B cell (primary cell): Measurements from ENCODE around the gene TKTL1. TPM values are rescaled to one million over a fixed set of nuclear protein-coding genes. Genes with fewer than 3 reads are reported as not detected.

Experiments
- ATAC-seq: fragments of 200-7000 bp; cut with Tn5 transposase; one replicate; pipeline ENCODE4 v1.10.0; 2021; ENCODE audit warnings: low read depth, mild to moderate bottlenecking, moderate number of reproducible peaks, moderate library complexity
- CTCF ChIA-PET: fragments of 350-600 bp; sonication (Branson Sonifier 250); formaldehyde crosslinking; loops from one replicate; lab custom pipeline; 2021; ENCODE audit warnings: antibody characterized with exemption, inconsistent platforms; lab: Charles Lee
- POLR2A ChIA-PET: fragments of 350-600 bp; sonication (Branson Sonifier 250); formaldehyde crosslinking; loops from one replicate; lab custom pipeline; 2021; ENCODE audit warnings: antibody characterized with exemption; lab: Charles Lee
- DNase-seq: peaks from one replicate; pipeline ENCODE4 v3.0.0; 2013
- H2AFZ ChIP-seq: 2 replicates; pipeline ENCODE4 v1.6.1; 2012; ENCODE audit warnings: mild to moderate bottlenecking, low read depth, low read length; ENCODE audit not compliant: insufficient read depth, poor library complexity, severe bottlenecking
- H3K27ac ChIP-seq, 2 donors: 1 replicate in 1 of 2; 2 replicates in 1 of 2; pipeline ENCODE4 v1.5.1; 2012 to 2013; ENCODE audit warnings: low read length in 2 of 2, mild to moderate bottlenecking in 2 of 2, moderate library complexity in 1 of 2
- H3K27me3 ChIP-seq, 4 experiments: fragments of 200-600 bp in 1 of 4; sonication (generic) in 1 of 4; replicated peaks in 1 of 4; 1 replicate in 2 of 4; 2 replicates in 2 of 4; pipeline versions ENCODE4 v1.6.1 to v1.7.0; 2013 to 2016; ENCODE audit warnings: low read length in 3 of 4, mild to moderate bottlenecking in 2 of 4, mixed read lengths in 1 of 4, moderate library complexity in 1 of 4; ENCODE audit not compliant: insufficient read depth in 4 of 4, control insufficient read depth in 3 of 4; ENCODE audit errors: control extremely low read depth in 1 of 4
- H3K36me3 ChIP-seq, 2 experiments: replicated peaks in 1 of 2; 1 replicate in 1 of 2; 2 replicates in 1 of 2; pipeline versions ENCODE4 v1.6.1 to v1.7.1; 2013; ENCODE audit warnings: low read length in 1 of 2; ENCODE audit not compliant: insufficient read depth in 2 of 2, control insufficient read depth in 1 of 2; ENCODE audit errors: control extremely low read depth in 1 of 2, extremely low read depth in 1 of 2
- H3K4me1 ChIP-seq, 2 donors: fragments of 200-600 bp in 1 of 2; sonication (generic) in 1 of 2; 1 replicate in 1 of 2; 2 replicates in 1 of 2; pipeline versions ENCODE4 v1.5.1 to v1.6.1; 2013 to 2017; ENCODE audit warnings: low read length in 2 of 2; ENCODE audit not compliant: control insufficient read depth in 2 of 2, insufficient read depth in 2 of 2
- H3K4me2 ChIP-seq: replicated peaks from 2 replicates; pipeline ENCODE3; 2012; ENCODE audit warnings: mild to moderate bottlenecking, low read depth, low read length; ENCODE audit not compliant: poor library complexity, severe bottlenecking
- H3K4me3 ChIP-seq, 5 experiments: fragments of 200-600 bp in 1 of 5; sonication (generic) in 1 of 5; 1 replicate in 3 of 5; 2 replicates in 2 of 5; pipeline versions ENCODE4 v1.5.1 to v1.7.0; 2011 to 2016; ENCODE audit warnings: low read length in 4 of 5, mild to moderate bottlenecking in 4 of 5, low read depth in 2 of 5, control low read depth in 1 of 5, moderate library complexity in 1 of 5; ENCODE audit not compliant: insufficient read depth in 1 of 5; ENCODE audit errors: control extremely low read depth in 1 of 5, extremely low read depth in 1 of 5
- H3K79me2 ChIP-seq: fragments of 200-600 bp; sonication (generic); one replicate; pipeline ENCODE4 v1.6.0; 2016; ENCODE audit warnings: low read length; ENCODE audit not compliant: control insufficient read depth, insufficient read depth
- H3K9ac ChIP-seq: fragments of 200-600 bp; sonication (generic); 2 replicates; pipeline ENCODE4 v1.6.1; 2017; ENCODE audit warnings: mild to moderate bottlenecking, low read length, moderate library complexity
- H3K9me3 ChIP-seq, 3 donors: one replicate each; pipeline versions ENCODE4 v1.6.1 to v1.7.1; 2013; ENCODE audit warnings: low read length in 2 of 3; ENCODE audit not compliant: control insufficient read depth in 2 of 3, insufficient read depth in 1 of 3; ENCODE audit errors: control extremely low read depth in 1 of 3
- H4K20me1 ChIP-seq: 2 replicates; pipeline ENCODE4 v1.6.0; 2012; ENCODE audit warnings: mild to moderate bottlenecking, low read length; ENCODE audit not compliant: insufficient read depth, control insufficient read depth, poor library complexity, severe bottlenecking
- H3K27ac Mint-ChIP-seq: one replicate; pipeline ENCODE4 v1.8.0; 2021; ENCODE audit warnings: mixed read lengths
- H3K27me3 Mint-ChIP-seq: one replicate; pipeline ENCODE4 v1.8.0; 2021; ENCODE audit warnings: mixed read lengths
- H3K4me1 Mint-ChIP-seq: one replicate; pipeline ENCODE4 v1.8.0; 2021; ENCODE audit warnings: mixed read lengths
- H3K4me3 Mint-ChIP-seq: one replicate; pipeline ENCODE4 v1.8.0; 2021; ENCODE audit warnings: mixed read lengths
- H3K9me3 Mint-ChIP-seq: one replicate; pipeline ENCODE4 v1.8.0; 2022; ENCODE audit warnings: mixed read lengths; ENCODE audit not compliant: insufficient read depth
- CTCF ChIP-seq: fragments of 200-600 bp; IDR thresholded peaks from one replicate; pipeline ENCODE4 v1.8.0; 2022; ENCODE audit warnings: antibody characterized with exemption, mild to moderate bottlenecking
- EZH2 ChIP-seq: IDR thresholded peaks from 2 replicates; pipeline ENCODE4 v1.6.1; 2012; ENCODE audit warnings: borderline replicate concordance, low read depth, mild to moderate bottlenecking, moderate library complexity, low read length; ENCODE audit not compliant: insufficient read depth, poor library complexity, severe bottlenecking
- WGBS: methylation state at CpG from one replicate; pipeline ENCODE4 v1.1.5; 2013; ENCODE audit warnings: missing lambda C conversion rate; ENCODE audit not compliant: insufficient coverage; 5-methylcytosine and 5-hydroxymethylcytosine counted together
- intact Hi-C: fragments of 100-400 bp; cut with micrococcal nuclease; formaldehyde crosslinking; loops from one replicate; pipeline ENCODE4 v1.10.0; 2022
- polyA plus RNA-seq: library from polyadenylated mRNA; depleted of rRNA; stranded (reverse); fragments of >200 nt; gene quantifications from 2 replicates; pipeline ENCODE4 v1.2.3, GENCODE V29; 2012
- total RNA-seq, 2 donors: library from RNA; stranded (reverse); fragments of 120-200 nt in 1 of 2; gene quantifications; 1 replicate in 1 of 2; 2 replicates in 1 of 2; pipeline versions ENCODE4 v1.2.3 to v1.2.4, GENCODE V29; 2013 to 2022

TKTL1 gene
- total and polyA plus RNA-seq, 2 donors (not counting 1 experiment from before 2014, with no cell fraction given), result 0.18 to 0.96 TPM

- H3K9ac ChIP-seq, result peak overlapping the region; percentile 6
- H4K20me1 ChIP-seq, result no peaks in the 10 kb centered on the region
- H3K4me1 ChIP-seq, result peaks cover 19 to 20% of the 10 kb centered on the region in 2 donors
- POLR2A ChIA-PET, result no interaction called here
- H3K27ac ChIP-seq, result no peak overlapping the region
- ATAC-seq (peak; percentile 71), DNase-seq (peak; percentile 33)
- H3K4me3 Mint-ChIP-seq, result peak overlapping the region; percentile 29
- CTCF ChIA-PET, result interaction anchor here (0.5 to 2.0 kb wide), 5 partner anchors 10 to 46 kb away, joined by 3 to 7 read pairs (median 3); no protein-coding TSS in a partner anchor
- no peaks in the 10 kb centered on the region for H3K27me3 Mint-ChIP-seq
- H3K79me2 ChIP-seq, result no peaks in the 10 kb centered on the region
- no peaks in the 10 kb centered on the region for H3K27me3 ChIP-seq
- H3K9me3 ChIP-seq, result no peaks in the 10 kb centered on the region
- H3K4me3 ChIP-seq, result no peak overlapping the region
- H3K4me2 ChIP-seq, result peak overlapping the region; percentile 32
- peak overlapping the region; percentile 43 for H3K27ac Mint-ChIP-seq
- 25% methylated on average over 4 of the region's 11 CpGs for WGBS
- no peaks in the 10 kb centered on the region for H3K36me3 ChIP-seq
- H2AFZ ChIP-seq, result peak overlapping the region; percentile 44
- no peaks in the 10 kb centered on the region for H3K9me3 Mint-ChIP-seq
- TF ChIP-seq EZH2, result no peak
- TF ChIP-seq CTCF, result no peak
- intact Hi-C loops, result no loop called here
- peaks cover 38% of the 10 kb centered on the region for H3K4me1 Mint-ChIP-seq
These were observed 31.6 kb downstream of the TKTL1 start for GRCh38 chrX:154327038-154327820.

- Histone ChIP-seq H3K36me3 (no peaks in the 10 kb centered on the region), H3K27me3 (no peaks in the 10 kb centered on the region), H3K27ac (no peak overlapping the region), H3K4me3 (no peak overlapping the region), H3K9me3 (no peaks in the 10 kb centered on the region), H3K79me2 (no peaks in the 10 kb centered on the region), H4K20me1 (no peaks in the 10 kb centered on the region), H3K4me2 (no peak overlapping the region), H3K9ac (no peak overlapping the region), H3K4me1 (peaks cover 26 to 30% of the 10 kb centered on the region in 2 donors), H2AFZ (no peak overlapping the region)
- intact Hi-C loops, result no loop called here
- TF ChIP-seq EZH2, result no peak
- no peak for TF ChIP-seq CTCF
- no peak for ATAC-seq
- ChIA-PET CTCF (interaction anchor here (1.1 to 1.2 kb wide), 2 partner anchors 30 to 45 kb away, joined by 3 read pairs; no protein-coding TSS in a partner anchor), POLR2A (no interaction called here)
- DNase-seq, result no peak
- H3K27me3 Mint-ChIP-seq, result no peaks in the 10 kb centered on the region
- H3K9me3 Mint-ChIP-seq, result no peaks in the 10 kb centered on the region
- H3K4me3 Mint-ChIP-seq, result no peak overlapping the region
- 90% methylated on average over 5 of the region's 5 CpGs for WGBS
- H3K4me1 Mint-ChIP-seq, result peaks cover 34% of the 10 kb centered on the region
- H3K27ac Mint-ChIP-seq, result peak overlapping the region; percentile 37
These were observed 33.1 kb downstream of the TKTL1 start for GRCh38 chrX:154328646-154329045.
